Measurements from ENCODE around the gene FANCI.
A peak's percentile ranks its signal among the peaks of the same experiment; 100 is the strongest.
"Not testable (repeated sequence)": the region's sequence is repeated elsewhere in the genome, so short reads cannot be mapped to it uniquely, and the experiment has no call there.

The FANCI gene

GRCh38 chr15:89217686-89218376 lies 25.9 kb upstream of the FANCI start:
- peak in 2 of 10 donors; percentile 73 to 87 for DNase-seq
- intact Hi-C loops (cut with DNase I), result loop anchor here (10.0 kb wide), 1 partner anchor 207 kb away; no protein-coding TSS in a partner anchor

- no peak for DNase-seq
- intact Hi-C loops (cut with DNase I), result loop anchor here (10.0 kb wide), 1 partner anchor 206 kb away; no protein-coding TSS in a partner anchor
These were observed 25.2 kb upstream of the FANCI start for GRCh38 chr15:89218531-89218930.

- intact Hi-C loops (cut with DNase I), result no loop called here
These were observed 22.2 kb upstream of the FANCI start, which contains the start of gene RLBP1 for GRCh38 chr15:89221543-89221942. Gene RLBP1, minus strand, starts transcription at chr15:89221579. Its CDS starts 2,604 bp downstream, at chr15:89218975.

GRCh38 chr15:89225588-89225987 lies 18.2 kb upstream of the FANCI start:
- intact Hi-C loops (cut with DNase I), result no loop called here
- no peak for DNase-seq

More at GRCh38 chr15:89221543-89221942, 22.2 kb upstream of the FANCI start, which contains the start of gene RLBP1:
- DNase-seq, result peak in 6 of 10 donors; percentile 35 to 90 (median 64)

- intact Hi-C loops (cut with DNase I), result no loop called here
- no peak for DNase-seq
These were observed 17.2 kb upstream of the FANCI start for GRCh38 chr15:89226359-89227221.

- no peak for DNase-seq
- intact Hi-C loops (cut with DNase I), result no loop called here
These were observed 16.4 kb upstream of the FANCI start for GRCh38 chr15:89227425-89227824.

- intact Hi-C loops (cut with DNase I), result no loop called here
These were observed 13.5 kb upstream of the FANCI start for GRCh38 chr15:89230277-89230676.

GRCh38 chr15:89231832-89232231 lies 11.9 kb upstream of the FANCI start:
- intact Hi-C loops (cut with DNase I), result no loop called here
- no peak for DNase-seq

More at GRCh38 chr15:89230277-89230676, 13.5 kb upstream of the FANCI start:
- DNase-seq, result no peak

GRCh38 chr15:89239883-89240810 lies 3.6 kb upstream of the FANCI start:
- not testable (repeated sequence) for DNase-seq
- intact Hi-C loops (cut with DNase I), result loop anchor here (5.0 kb wide), 1 partner anchor 33 kb away; no protein-coding TSS in a partner anchor

GRCh38 chr15:89243046-89243690 lies 611 bp upstream of the FANCI start:
- DNase-seq, result peak in 1 of 10 donors; percentile 77
- intact Hi-C loops (cut with DNase I), result loop anchor here (5.0 kb wide), 1 partner anchor 36 kb away; no protein-coding TSS in a partner anchor

- intact Hi-C loops (cut with DNase I), result loop anchor here (5.0 kb wide), 1 partner anchor 37 kb away; no protein-coding TSS in a partner anchor
- DNase-seq, result no peak
These were observed 760 bp downstream of the FANCI start for GRCh38 chr15:89244574-89244903.

- intact Hi-C loops (cut with DNase I), result no loop called here
- DNase-seq, result no peak
These were observed 3.7 kb downstream of the FANCI start for GRCh38 chr15:89247446-89247845.

- no peak for DNase-seq
- intact Hi-C loops (cut with DNase I), result no loop called here
These were observed 4.8 kb downstream of the FANCI start for GRCh38 chr15:89248584-89248983.

- intact Hi-C loops (cut with DNase I); DNase-seq: not testable (repeated sequence)
These were observed 6.4 kb downstream of the FANCI start for GRCh38 chr15:89250142-89250541.

- DNase-seq; intact Hi-C loops (cut with DNase I): not testable (repeated sequence)
These were observed 33.5 kb downstream of the FANCI start for GRCh38 chr15:89277281-89277680.

GRCh38 chr15:89278307-89278706 lies 34.5 kb downstream of the FANCI start:
- DNase-seq, result no peak
- intact Hi-C loops (cut with DNase I), result no loop called here

- DNase-seq, result no peak
- intact Hi-C loops (cut with DNase I), result no loop called here
These were observed 38.9 kb downstream of the FANCI start for GRCh38 chr15:89282631-89283030.

- intact Hi-C loops (cut with DNase I), result no loop called here
- no peak for DNase-seq
These were observed 39.4 kb downstream of the FANCI start for GRCh38 chr15:89283201-89283600.

- intact Hi-C loops (cut with DNase I), result no loop called here
- DNase-seq, result no peak
These were observed 48.2 kb downstream of the FANCI start for GRCh38 chr15:89291934-89292438.
